Stimulated activated naive CD4-positive, alpha-beta T cell (primary cell): ENCODE results near the gene PLAU.
"Not testable (repeated sequence)": the region's sequence is repeated elsewhere in the genome, so short reads cannot be mapped to it uniquely, and the experiment has no call there.

Experiments
- DNase-seq, 6 experiments: peaks; one replicate each; lab custom pipeline; 2025; lab: John Stamatoyannopoulos, UW

PLAU gene

DNA sequence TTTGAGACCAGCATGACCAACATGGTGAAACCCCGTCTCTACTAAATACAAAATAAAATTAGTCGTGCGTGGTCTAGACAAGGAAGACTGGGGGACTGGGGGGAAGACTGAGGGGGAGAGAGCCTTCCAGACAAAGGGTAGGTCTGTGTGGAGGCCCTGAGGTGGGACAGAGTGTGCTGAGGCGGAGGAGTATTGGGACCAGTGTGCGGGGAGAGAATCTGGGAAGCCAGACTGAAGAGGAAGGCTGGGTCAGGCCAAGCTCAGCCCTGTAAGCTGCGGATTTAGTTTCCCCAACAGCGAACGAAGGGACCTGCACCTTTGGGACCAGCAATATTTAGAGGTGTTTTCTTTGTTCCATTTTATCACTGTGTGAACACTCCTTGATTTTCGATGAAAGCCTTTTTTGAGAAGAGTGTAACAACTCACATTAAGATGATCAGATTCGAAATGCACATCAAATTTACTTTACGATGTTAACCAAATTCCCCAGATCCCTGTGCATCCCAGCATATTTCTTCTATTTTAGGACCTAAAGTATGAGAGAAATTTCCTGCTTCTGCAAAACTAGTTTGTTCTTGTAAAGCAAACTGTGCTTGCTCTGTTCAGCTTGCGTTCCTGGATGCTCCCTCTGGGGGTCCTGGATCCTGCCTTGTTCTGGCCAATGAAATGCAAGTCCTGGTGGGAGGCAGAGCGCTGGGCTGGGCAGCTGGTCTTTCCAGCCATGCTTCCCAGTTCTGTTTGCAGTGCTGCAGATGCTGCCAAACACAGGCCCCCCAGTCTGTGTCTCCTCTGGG lies 39.4 kb downstream of the PLAU start:
- no peak for DNase-seq

DNA sequence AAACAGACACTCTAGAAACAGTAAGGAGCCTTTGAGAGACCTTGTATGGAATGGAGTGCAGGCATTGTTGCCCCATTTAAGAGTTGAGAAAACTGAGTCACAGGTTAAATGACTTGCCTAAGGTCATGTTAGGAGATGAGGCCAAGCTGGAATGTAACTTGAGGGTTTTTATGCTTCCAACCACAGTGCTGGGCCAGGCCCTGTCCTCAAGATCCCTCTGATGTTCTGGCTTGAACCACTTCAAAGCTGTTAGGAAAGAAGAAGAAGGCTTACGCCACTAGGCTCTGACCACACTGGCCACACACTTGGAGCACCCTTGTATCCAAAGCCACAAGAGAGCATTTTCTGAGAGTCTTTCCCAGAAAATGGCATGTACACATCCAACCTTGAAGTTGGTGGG lies 42.7 kb downstream of the PLAU start:
- DNase-seq = no peak

DNA sequence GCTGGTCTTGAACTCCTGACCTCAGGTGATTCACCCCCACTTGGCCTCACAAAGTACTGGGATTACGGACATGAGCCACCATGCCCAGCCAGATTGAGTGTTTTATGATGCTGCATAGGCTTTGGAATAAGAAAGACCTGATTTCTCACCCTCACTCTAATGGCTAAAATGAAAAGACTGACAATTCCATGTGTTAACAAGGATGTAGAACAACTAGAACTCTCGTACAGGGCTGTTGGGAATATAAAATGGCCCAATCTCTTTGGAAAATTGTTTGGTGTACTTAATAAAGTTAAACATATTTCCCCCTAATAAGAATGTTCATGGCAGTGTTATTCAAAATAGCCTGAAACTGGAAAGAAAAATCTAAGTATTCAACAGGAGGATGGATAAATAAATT lies 43.8 kb downstream of the PLAU start:
- no peak for DNase-seq

DNA sequence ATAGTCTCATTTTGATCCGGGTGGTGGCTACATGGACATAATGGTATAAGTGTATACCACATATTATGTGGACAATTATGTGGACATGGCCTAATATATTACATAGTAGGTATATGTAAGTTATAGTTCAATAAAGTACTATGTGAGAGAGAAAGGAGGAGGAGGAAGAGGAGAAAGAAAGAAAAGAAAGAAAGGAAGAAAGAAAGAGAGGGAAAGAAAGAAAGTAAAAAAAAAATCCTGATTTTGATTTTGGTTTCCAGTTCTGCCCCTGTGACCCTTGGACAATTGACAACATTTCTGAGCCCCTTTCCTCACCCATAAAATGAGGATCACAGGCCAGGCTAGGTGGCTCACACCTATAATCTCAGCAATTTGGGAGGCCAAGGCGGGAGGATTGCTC lies 44.8 kb downstream of the PLAU start:
- DNase-seq = no peak

DNA sequence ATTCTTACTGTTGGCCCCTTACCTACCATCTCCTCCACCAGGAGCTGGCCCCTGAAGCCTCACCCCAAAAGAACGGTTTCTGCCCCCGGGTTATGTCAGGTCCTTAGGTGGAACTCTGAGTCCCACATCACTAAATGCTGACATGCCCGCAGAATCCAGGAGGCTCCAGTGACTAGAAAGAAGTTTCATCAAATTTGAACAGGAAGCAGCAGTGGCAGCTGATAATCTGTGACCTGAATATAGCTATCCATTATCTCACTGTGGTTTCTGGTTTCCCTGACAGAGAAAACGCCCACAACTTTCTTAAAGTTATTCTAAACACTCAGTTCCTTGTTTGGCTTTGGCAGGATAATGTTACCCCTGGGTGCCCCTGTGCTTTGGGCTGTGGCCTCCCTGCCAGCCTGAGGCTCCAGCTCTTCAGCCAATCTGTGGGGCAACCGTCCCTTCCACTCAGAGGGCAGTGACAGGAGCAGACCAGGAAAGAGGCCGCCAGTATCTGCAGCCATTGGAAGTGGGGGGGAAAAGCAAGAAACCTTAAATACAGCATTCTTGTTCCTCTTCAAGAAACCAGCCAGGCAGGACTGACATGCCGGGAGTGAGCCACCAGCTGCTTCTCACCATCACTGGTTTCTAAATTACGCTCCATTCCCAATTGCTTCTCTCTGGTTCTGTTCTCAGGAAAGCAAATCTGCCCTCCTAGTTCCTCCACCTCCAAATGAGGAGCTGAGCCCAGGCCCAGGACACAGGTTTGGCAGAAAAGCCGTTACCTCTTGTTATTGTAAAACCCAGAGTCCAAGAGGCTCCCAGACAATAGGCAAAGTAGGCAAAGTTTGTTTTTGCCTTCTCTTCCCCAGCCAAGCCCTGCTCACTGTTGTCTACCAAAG lies 45.8 kb downstream of the PLAU start:
- peak in 3 of 6 experiments; percentile 41 to 58 (median 46) for DNase-seq

DNA sequence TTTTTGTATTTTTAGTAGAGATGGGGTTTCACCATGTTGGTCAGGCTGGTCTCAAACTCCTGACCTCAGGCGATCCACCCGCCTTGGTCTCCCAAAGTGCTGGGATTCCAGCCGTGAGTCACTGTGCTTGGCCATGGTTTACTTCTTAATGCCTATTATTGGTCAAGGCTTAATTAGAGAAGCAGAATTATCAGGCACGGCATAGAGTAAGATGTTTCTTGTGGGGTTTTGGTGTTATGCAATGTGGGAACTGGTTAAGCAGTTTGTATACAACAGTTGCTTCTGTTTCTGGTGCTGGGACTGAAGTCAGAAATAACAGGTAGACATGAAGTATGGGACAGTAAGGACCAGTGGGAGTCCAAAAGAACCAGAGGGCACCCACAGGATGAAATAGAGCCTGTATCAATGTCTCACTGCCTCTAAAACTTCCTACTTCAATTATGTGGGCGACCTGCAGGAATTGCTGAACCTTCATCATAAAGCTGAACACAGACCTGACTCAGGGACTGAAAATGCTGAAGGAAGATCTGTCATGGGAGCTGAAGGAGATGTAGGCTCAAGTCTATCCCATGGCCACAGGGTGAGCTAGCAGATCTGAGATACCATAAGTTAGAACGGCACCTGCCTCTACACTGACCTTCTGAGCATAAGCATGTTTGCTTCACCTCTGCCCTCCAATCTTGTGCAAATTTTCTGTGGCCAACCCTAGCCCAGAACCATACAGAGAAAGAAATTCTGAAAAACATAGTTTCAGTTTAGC lies 48.7 kb downstream of the PLAU start:
- DNase-seq = no peak

DNA sequence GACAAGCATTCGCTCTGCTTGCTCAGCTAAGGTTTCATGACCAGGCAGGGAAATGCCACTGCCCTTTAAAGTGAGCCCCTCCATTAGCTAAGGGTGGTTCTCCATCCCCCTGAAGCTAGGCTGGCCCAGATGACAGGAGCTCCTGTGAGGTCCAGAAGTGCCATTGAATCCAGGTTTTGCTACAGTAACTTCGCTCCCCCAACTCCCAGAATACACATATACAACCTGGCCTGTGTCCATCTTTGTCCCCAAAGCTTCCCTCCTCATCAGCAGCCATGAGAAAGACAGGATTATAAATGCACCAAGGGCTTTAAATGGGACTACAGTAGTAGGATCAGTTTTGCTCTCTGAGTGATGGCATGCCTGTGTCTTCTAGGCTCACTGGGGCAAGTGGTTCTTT lies 51.5 kb downstream of the PLAU start:
- DNase-seq = no peak

DNA sequence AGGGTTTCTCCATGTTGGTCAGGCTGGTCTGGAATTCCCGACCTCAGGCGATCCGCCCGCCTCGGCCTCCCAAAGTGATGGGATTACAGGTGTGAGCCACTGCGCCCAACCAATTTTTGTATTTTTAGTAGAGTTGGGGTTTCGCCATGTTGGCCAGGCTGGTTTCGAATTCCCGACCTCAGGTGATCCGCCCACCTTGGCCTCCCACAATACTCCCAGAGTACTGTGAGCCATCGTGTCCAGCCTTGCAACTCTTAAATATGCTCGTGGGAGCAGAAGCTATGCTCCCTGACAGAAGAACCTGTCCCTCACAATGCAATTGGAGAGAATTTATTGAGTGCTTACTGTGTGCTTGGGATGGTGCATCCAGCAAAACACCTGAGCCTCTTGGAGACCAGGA lies 52.6 kb downstream of the PLAU start:
- not testable (repeated sequence) for DNase-seq

DNA sequence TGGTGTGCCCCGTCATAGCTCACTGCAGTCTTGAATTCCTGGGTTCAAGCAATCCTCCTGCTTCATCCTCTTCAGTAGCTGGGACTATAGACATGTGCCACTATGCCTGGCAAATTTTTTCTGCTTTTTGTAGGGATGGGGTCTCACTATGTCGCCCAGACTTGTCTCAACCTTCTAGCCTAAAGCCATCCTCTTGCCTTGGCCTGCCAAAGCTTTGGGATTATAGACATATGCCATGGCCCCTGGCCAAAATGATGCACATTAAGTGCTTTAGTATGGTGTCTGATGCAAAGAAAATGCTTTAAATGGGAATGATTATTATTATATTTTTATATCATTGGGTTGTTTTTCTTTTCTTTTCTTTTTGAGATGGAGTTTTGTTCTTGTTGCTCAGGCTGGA lies 53.8 kb downstream of the PLAU start:
- no peak for DNase-seq

DNA sequence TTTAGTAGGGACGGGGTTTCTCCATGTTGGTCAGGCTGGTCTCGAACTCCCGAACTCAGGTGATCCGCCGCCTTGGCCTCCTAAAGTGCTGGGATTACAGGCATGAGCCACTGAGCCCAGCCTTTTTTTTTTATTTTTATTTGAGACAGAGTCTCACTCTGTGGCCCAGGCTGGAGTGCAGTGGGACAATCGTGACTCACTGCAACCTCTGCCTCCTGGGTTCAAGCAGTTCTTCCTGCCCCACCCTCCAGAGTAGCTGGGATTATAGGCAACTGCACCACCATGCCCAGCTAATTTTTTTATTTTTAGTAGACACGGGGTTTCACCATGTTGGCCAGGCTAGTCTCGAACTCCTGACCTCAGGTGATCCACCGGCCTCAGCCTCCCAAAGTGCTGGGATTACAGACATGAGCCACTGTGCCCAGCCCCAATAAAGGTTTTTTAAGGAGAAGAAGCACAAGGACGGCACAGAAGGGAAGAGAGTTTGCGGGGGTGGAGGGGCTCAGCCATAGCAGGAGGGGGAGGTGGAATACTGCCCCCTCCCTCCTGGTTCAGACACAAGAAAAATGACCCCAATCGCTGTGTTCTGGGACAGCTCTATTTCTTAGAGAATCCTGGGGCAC lies 54.4 kb downstream of the PLAU start:
- not testable (repeated sequence) for DNase-seq

DNA sequence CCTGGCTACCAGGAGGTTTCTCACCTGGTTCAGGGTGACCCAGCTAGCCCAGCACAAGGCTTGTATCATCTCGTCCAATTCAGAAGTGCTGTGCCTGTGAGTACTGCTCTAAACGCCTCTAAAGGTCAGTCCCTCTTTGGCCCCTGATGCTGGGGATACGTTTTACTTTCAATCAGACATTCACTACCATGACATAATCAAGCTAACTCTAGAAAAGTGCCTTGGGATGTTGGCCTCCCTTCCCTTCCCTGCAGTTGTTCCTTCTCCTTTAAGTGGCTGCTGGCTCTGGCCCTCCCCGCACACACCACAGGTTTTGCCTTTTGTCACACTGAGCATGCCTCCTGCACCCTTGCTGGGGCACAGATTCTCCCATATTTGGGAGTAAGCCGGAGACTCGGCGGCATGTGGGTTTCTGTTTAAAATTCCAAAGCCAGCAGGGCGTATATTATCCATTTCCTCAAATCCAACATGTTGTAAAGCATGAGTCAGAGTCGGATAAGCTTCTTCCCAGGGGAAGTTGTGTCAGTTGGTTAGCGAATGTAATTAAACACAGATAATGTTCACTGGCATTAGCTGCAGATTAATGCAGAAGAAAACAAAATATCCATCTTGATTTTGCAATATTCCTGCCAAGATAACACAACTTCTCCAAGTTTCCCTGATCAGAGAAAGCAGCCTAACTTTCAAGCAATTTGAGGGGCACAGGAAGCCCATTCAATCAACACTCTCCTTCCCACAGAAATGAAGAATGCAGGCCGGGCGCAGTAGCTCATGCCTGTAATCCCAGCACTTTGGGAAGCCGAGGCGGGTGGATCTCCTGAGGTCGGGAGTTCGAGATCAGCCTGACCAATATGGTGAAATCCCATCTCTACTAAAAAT lies 55.2 kb downstream of the PLAU start:
- no peak for DNase-seq

DNA sequence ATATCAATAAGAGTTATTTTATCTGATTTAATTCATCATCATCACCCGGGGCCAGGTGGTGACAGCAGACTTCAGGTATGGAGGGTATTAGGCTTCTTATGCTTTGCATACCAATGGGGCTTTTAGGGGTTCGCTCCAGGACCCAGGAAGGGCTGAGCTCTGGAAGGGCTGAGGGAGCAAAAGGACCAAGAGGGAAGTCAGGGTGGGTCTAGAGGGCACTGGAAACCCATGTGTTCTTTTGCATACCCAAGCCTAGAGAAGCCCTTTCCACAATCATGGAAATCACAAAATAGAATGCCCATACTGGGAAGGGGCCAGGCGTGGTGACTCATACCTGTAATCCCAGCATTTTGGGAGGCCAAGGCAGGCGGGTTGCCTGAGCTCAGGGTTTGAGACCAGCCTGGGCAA lies 56.1 kb downstream of the PLAU start:
- no peak for DNase-seq
